ENCODE measurements around the gene ARHGAP10. TPM values are rescaled to one million over a fixed set of nuclear protein-coding genes. Genes with fewer than 3 reads are reported as not detected.

The ARHGAP10 gene
- total RNA-seq, 1 experiment from 2014 or later, result 36.6 TPM

DNA sequence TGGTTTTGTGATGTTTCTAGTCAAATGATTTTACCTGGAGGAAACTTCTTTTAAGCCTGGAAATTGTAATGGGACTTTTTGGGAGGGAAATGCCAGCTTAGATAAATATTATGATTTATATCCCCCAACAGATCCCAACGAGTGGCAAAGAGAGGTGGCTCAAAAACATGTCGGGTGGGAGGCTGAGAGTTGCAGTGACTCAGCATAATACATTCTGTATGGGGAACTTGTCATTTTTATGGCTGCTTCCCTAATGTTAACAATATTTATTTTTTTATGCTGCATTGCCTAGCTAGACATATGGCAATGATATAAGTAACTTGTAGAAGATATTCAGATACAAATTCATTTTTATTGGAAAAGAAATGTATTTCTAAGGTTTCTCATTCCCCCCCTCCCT lies 219.0 kb downstream of the ARHGAP10 start:
- Mint-ChIP-seq H3K4me3 (ENCODE audit: unreplicated experiment) (no peak overlapping the region), H3K4me1 (ENCODE audit: low read depth, unreplicated experiment) (no peaks in the 10 kb centered on the region), H3K36me3 (ENCODE audit: insufficient read depth, unreplicated experiment) (peaks cover 30% of the 10 kb centered on the region), H3K27ac (ENCODE audit: unreplicated experiment) (peak overlapping the region; percentile 53), H3K27me3 (ENCODE audit: insufficient read depth, unreplicated experiment) (no peaks in the 10 kb centered on the region), H3K9me3 (ENCODE audit: unreplicated experiment) (no peaks in the 10 kb centered on the region)
- Histone ChIP-seq H3K36me3 (ENCODE audit: control insufficient read depth, insufficient read depth, low read length) (no peaks in the 10 kb centered on the region), H3K4me3 (ENCODE audit: low read depth, low read length) (no peak overlapping the region), H3K27me3 (replicated peaks; ENCODE audit: control insufficient read depth, insufficient read depth, low read length) (no peaks in the 10 kb centered on the region), H3K4me1 (no peaks in the 10 kb centered on the region), H3K9me3 (no peaks in the 10 kb centered on the region)
- POLR2A ChIA-PET, result no interaction called here
- CTCF ChIA-PET, result no interaction called here
- no TSS peak for BruUV-seq (replicated peaks)
- TF ChIP-seq, protein P1, sequence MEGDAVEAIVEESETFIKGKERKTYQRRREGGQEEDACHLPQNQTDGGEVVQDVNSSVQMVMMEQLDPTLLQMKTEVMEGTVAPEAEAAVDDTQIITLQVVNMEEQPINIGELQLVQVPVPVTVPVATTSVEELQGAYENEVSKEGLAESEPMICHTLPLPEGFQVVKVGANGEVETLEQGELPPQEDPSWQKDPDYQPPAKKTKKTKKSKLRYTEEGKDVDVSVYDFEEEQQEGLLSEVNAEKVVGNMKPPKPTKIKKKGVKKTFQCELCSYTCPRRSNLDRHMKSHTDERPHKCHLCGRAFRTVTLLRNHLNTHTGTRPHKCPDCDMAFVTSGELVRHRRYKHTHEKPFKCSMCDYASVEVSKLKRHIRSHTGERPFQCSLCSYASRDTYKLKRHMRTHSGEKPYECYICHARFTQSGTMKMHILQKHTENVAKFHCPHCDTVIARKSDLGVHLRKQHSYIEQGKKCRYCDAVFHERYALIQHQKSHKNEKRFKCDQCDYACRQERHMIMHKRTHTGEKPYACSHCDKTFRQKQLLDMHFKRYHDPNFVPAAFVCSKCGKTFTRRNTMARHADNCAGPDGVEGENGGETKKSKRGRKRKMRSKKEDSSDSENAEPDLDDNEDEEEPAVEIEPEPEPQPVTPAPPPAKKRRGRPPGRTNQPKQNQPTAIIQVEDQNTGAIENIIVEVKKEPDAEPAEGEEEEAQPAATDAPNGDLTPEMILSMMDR (IDR thresholded peaks at IDR 0.05; ENCODE audit: insufficient read depth in 1 of 2, low read depth in 1 of 2, low read length in 1 of 2, severe bottlenecking in 1 of 2, unreplicated experiment in 1 of 2), result no peak
- no peak for DNase-seq
- intact Hi-C loops (cut with micrococcal nuclease; ENCODE audit: unreplicated experiment), result no loop called here

DNA sequence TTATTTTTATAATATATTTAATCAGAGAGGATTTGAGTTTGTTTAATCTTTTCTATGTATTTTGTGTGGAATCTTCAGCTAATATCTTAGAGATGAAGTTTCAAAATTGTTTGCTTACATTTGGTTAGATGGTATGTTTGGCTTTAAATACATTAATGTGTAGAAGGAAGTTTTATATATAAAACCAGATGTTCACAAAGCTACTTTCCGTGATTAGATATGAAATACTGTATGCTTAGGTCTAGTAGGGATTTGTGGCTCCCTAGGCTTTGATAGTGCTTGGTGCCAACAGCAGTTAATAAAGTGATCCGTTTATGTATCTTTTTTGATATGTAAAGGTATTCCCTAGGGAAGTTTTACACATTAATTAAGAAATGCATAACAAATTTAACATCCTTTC lies 223.0 kb downstream of the ARHGAP10 start:
- Mint-ChIP-seq H3K27ac (ENCODE audit: unreplicated experiment) (no peak overlapping the region), H3K36me3 (ENCODE audit: insufficient read depth, unreplicated experiment) (peaks cover 17% of the 10 kb centered on the region), H3K4me1 (ENCODE audit: low read depth, unreplicated experiment) (no peaks in the 10 kb centered on the region), H3K4me3 (ENCODE audit: unreplicated experiment) (no peak overlapping the region), H3K27me3 (ENCODE audit: insufficient read depth, unreplicated experiment) (no peaks in the 10 kb centered on the region), H3K9me3 (ENCODE audit: unreplicated experiment) (no peaks in the 10 kb centered on the region)
- ChIA-PET POLR2A (no interaction called here), CTCF (no interaction called here)
- intact Hi-C loops (cut with micrococcal nuclease; ENCODE audit: unreplicated experiment), result no loop called here
- no TSS peak for BruUV-seq (replicated peaks)
- Histone ChIP-seq H3K27me3 (replicated peaks; ENCODE audit: control insufficient read depth, insufficient read depth, low read length) (no peaks in the 10 kb centered on the region), H3K36me3 (ENCODE audit: control insufficient read depth, insufficient read depth, low read length) (no peaks in the 10 kb centered on the region), H3K4me3 (ENCODE audit: low read depth, low read length) (no peak overlapping the region), H3K9me3 (no peaks in the 10 kb centered on the region), H3K4me1 (no peaks in the 10 kb centered on the region)
- TF ChIP-seq, protein P1 (IDR thresholded peaks at IDR 0.05; ENCODE audit: insufficient read depth in 1 of 2, low read depth in 1 of 2, low read length in 1 of 2, severe bottlenecking in 1 of 2, unreplicated experiment in 1 of 2), result no peak
- no peak for DNase-seq

DNA sequence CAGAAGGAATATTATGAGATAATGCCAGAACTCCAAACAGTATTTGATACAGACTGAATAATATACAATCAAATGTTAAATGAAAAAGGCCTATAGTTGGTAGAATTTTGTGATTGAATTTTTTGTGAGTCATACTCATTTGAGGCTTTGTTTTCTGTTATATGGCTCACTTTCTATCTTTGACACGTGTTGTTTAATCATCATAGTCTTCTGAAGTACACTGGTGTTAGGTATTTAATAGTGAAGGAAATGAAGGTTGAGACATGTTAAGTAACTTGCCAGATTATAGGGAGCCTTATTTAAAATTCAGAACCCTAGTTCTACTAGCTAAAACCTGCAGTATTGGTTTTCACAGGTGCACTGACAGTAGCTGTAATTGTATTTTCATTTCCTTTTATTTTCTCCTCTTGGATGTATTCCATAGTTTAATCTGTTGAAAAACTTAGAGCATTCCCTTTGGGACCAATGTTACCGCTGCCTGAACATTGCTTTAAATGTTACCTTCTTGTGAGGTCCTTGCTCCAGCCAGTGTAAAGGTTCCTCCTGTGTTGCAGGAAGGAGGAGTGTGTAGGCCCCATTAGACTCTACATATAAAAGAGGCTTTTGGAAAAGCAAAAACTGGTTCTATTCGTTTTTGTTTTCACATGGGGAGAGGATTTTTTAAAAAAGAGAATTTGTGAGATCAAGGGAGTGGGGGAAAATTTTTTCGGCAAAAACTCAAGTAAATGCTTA lies 224.1 kb downstream of the ARHGAP10 start:
- Mint-ChIP-seq H3K4me1 (ENCODE audit: low read depth, unreplicated experiment) (peaks cover 6% of the 10 kb centered on the region), H3K27me3 (ENCODE audit: insufficient read depth, unreplicated experiment) (no peaks in the 10 kb centered on the region), H3K27ac (ENCODE audit: unreplicated experiment) (no peak overlapping the region), H3K4me3 (ENCODE audit: unreplicated experiment) (no peak overlapping the region), H3K9me3 (ENCODE audit: unreplicated experiment) (no peaks in the 10 kb centered on the region), H3K36me3 (ENCODE audit: insufficient read depth, unreplicated experiment) (peaks cover 17% of the 10 kb centered on the region)
- Histone ChIP-seq H3K4me3 (ENCODE audit: low read depth, low read length) (no peak overlapping the region), H3K9me3 (no peaks in the 10 kb centered on the region), H3K36me3 (ENCODE audit: control insufficient read depth, insufficient read depth, low read length) (no peaks in the 10 kb centered on the region), H3K4me1 (peaks cover 5% of the 10 kb centered on the region; the same call in 1 of the 2 replicates), H3K27me3 (replicated peaks; ENCODE audit: control insufficient read depth, insufficient read depth, low read length) (no peaks in the 10 kb centered on the region)
- intact Hi-C loops (cut with micrococcal nuclease; ENCODE audit: unreplicated experiment), result no loop called here
- no peak for DNase-seq
- TF ChIP-seq, protein P1 (IDR thresholded peaks at IDR 0.05; ENCODE audit: insufficient read depth in 1 of 2, low read depth in 1 of 2, low read length in 1 of 2, severe bottlenecking in 1 of 2, unreplicated experiment in 1 of 2), result no peak
- ChIA-PET CTCF (no interaction called here), POLR2A (no interaction called here)
- BruUV-seq (replicated peaks), result no TSS peak
